Thyroid gland (tissue), 4 donors: ENCODE data around the gene GPC6.

ENCODE experiments used
- CTCF ChIP-seq, 6 experiments: fragments of 200-600 bp in 3 of 6; fragments of 450-650 bp in 3 of 6; sonication (generic) in 3 of 6; IDR thresholded peaks; one replicate each; pipeline ENCODE4 v1.5.1; 2016 to 2019; ENCODE audit warnings: antibody characterized with exemption in 6 of 6, mild to moderate bottlenecking in 2 of 6, inconsistent platforms in 1 of 6, moderate library complexity in 1 of 6
- POLR2A ChIP-seq, 2 donors: fragments of 450-650 bp; IDR thresholded peaks; one replicate each; pipeline ENCODE4 v1.6.1; 2017; ENCODE audit warnings: antibody characterized with exemption in 2 of 2, mild to moderate bottlenecking in 2 of 2, moderate library complexity in 1 of 2

GRCh38 chr13:94419925-94420305 is 1193.3 kb downstream of the GPC6 start:
- TF ChIP-seq POLR2A (IDR thresholded peaks at IDR 0.05) (no peak), CTCF (IDR thresholded peaks at IDR 0.05) (no peak)
